HFF-Myc (cell line): ENCODE results near the gene INPP4B.

Experiments
- DNase-seq: peaks from one replicate; pipeline ENCODE4 v3.0.0-alpha.2; 2011; ENCODE audit warnings: low read depth; ENCODE audit errors: extremely low read depth
- H3K4me3 ChIP-seq: replicated peaks from 2 replicates; pipeline ENCODE4 v1.5.1; 2011; ENCODE audit warnings: low read depth, mild to moderate bottlenecking, control low read depth, low read length
- TF ChIP-seq, protein P1 (sequence below): IDR thresholded peaks from 2 replicates; pipeline ENCODE4 v1.5.1; 2012; ENCODE audit warnings: mild to moderate bottlenecking, low read depth, low read length, control low read depth; ENCODE audit errors: missing control alignments

INPP4B gene

DNA sequence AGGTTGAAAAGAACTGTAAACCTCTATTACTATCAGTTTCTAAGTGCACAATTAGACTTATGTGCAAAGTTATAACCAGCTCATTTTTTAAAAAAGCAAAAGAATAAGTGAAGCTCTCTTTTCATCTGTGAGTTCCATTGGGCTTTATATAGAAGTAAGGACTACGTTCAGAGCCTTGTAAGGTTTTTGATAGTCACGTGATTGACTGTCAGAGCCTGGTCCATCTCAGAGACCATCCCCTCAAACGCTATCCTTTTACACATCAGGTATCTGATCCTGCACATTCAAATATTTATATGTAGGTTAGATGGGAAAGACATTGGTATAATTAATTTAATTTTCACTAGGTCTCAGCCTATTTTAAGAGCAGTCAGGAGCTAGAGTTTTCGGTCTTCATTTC lies 279.3 kb downstream of the INPP4B start:
- H3K4me3 ChIP-seq: no peak overlapping the region
- no peak for DNase-seq
- TF ChIP-seq, protein P1, sequence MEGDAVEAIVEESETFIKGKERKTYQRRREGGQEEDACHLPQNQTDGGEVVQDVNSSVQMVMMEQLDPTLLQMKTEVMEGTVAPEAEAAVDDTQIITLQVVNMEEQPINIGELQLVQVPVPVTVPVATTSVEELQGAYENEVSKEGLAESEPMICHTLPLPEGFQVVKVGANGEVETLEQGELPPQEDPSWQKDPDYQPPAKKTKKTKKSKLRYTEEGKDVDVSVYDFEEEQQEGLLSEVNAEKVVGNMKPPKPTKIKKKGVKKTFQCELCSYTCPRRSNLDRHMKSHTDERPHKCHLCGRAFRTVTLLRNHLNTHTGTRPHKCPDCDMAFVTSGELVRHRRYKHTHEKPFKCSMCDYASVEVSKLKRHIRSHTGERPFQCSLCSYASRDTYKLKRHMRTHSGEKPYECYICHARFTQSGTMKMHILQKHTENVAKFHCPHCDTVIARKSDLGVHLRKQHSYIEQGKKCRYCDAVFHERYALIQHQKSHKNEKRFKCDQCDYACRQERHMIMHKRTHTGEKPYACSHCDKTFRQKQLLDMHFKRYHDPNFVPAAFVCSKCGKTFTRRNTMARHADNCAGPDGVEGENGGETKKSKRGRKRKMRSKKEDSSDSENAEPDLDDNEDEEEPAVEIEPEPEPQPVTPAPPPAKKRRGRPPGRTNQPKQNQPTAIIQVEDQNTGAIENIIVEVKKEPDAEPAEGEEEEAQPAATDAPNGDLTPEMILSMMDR: no peak

DNA sequence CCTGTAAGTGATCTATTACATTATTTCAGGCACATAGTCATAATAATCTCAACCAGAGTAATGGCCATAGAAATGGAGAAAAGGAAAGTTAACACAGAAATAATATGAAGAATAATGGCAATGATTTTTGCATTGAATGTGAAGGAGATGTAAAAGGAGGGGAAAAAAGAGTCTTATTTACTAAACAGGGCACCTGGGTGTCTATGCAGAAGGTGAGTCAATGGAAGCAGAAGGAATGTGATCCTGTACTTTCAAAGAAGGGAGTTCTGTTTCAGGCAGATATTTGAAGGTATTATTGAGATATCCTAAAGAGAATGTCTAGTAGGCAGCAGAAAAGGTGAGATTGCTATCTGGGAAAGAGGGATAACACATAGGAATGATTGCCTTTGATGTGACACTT lies 279.9 kb downstream of the INPP4B start:
- H3K4me3 ChIP-seq: no peak overlapping the region
- DNase-seq: no peak
- TF ChIP-seq, protein P1: no peak

DNA sequence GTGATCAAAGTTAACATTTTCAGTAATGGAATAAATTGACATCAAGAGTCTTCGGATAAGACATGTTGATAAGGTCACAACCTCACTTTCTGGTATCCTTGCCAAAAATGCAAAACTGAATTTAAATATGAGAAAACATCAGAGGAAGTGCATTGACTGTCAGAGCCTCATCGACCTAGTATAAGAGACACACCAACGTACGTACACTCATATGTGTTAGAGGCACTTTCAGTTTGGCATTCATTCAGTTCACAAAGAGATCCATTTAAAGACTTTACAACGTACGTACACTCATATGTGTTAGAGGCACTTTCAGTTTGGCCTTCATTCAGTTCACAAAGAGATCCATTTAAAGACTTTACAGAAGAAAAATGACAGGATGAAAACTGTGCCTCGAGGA lies 280.3 kb downstream of the INPP4B start:
- TF ChIP-seq, protein P1: no peak
- H3K4me3 ChIP-seq: no peak overlapping the region
- DNase-seq: no peak

DNA sequence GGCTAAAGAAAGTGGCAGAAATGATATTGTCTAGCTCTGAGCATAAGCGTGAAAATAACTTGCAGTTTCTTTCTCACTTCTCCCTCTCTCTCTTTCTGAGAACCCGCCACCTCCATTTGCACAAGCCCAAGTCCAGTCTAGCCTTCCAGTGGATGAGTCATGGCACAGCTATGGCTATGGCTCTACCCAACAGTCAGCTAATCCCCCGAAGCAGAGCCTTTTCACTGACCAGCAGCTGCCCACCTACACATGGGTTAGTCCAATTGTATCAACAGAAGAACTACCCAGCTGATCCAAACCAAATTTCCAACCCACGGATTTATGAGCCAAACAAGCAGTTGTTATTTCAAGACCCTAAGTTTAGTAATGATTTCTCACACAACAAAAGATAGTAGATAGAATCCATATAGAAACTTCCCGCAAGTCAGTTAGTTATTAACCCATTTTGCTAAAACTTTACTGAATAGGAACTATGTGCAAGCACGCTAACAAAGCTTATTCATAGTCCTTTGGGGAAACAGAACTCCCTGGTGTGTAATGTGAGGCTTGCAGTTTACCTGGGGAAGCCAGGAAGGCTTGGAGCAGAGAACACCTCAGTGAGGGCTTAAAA lies 282.3 kb downstream of the INPP4B start:
- TF ChIP-seq, protein P1: no peak
- H3K4me3 ChIP-seq: no peak overlapping the region
- no peak for DNase-seq

DNA sequence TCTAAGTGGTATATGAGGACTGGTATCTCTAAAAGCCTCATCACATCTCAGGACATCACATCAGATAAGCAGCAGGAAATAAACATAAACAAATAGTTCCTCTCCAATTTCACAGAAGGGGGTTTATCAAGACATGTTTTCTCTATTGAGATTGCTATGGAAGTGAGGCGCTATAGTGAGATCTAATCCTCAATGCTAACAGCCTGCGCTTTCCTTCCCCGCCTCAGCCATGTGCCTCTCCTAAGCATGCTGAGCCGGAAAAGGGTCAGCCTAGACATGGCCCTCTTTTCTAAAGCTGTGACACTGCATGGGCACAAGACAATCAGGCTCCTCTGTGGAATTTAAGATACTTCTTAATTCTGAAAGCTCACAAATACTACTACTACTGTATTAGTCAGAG lies 286.1 kb downstream of the INPP4B start:
- TF ChIP-seq, protein P1: no peak
- no peak for DNase-seq
- H3K4me3 ChIP-seq: no peak overlapping the region

DNA sequence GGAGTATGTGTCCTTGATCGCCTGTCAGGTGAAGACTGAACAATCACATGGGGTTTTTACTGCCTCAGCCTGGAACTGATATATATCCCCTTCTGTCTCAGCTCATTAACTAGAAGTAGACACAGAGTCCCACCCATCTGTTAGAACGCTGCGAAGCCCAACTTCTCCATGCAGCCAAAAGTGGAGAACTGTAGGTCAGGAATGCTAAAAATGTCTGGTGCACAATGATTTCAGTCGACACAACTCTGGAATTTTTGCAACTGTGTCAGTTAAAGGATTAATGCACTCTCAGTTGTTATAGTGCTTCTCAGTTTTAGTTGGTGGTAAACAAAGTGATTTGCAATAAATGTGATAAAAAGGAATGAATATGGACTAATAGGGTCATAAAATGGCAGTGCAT lies 287.2 kb downstream of the INPP4B start:
- no peak overlapping the region for H3K4me3 ChIP-seq
- TF ChIP-seq, protein P1: no peak
- no peak for DNase-seq

DNA sequence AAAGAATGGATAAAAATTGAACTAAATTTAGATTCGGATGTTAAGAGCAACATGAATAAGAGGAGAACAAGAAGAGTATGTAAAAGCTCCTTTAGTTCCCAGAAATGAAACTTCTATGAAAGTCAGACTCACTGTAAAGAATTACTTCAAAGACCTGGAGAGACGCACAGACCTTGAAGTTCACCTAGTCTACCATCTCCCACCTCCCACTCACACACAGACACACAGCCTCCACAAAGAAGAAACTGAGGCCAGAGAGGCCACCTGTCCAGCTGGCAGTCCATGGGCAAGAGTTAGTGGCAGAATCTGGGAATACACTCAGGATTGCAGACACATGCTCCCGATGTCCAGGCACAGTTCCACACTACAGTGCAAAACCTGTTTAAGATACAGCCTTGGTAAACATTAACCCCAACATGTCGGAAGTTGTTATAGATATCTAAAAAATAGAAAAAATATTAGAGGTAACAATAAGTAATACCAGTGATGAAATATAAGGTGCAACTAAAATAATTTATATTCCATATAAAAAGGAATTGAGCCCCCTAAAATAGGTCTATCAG lies 288.8 kb downstream of the INPP4B start:
- no peak overlapping the region for H3K4me3 ChIP-seq
- TF ChIP-seq, protein P1: no peak
- no peak for DNase-seq
